ENCODE results near the gene EPHA3.

The EPHA3 gene

GRCh38 chr3:89101251-89101650, 6.2 kb upstream of the EPHA3 start:
- no peak overlapping the region for H3K4me3 ChIP-seq (ENCODE audit: low read depth, low read length)
- no peak for DNase-seq (ENCODE audit: low read depth)
- TF ChIP-seq POLR2A (IDR thresholded peaks at IDR 0.05; ENCODE audit: extremely low read depth, insufficient read length), result no peak
- TF ChIP-seq CTCF (IDR thresholded peaks at IDR 0.05; ENCODE audit: low read depth, low read length), result no peak
- no peak for TF ChIP-seq MAX (IDR thresholded peaks at IDR 0.05; ENCODE audit: low read depth, low read length)
- TF ChIP-seq MYC (IDR thresholded peaks at IDR 0.05; ENCODE audit: low read depth, low read length), result no peak

- TF ChIP-seq MAX (IDR thresholded peaks at IDR 0.05; ENCODE audit: low read depth, low read length) (no peak), CTCF (IDR thresholded peaks at IDR 0.05; ENCODE audit: low read depth, low read length) (no peak), MYC (IDR thresholded peaks at IDR 0.05; ENCODE audit: low read depth, low read length) (no peak), POLR2A (IDR thresholded peaks at IDR 0.05; ENCODE audit: extremely low read depth, insufficient read length) (no peak)
- no peak overlapping the region for H3K4me3 ChIP-seq (ENCODE audit: low read depth, low read length)
- no peak for DNase-seq (ENCODE audit: low read depth)
These were observed 5.5 kb upstream of the EPHA3 start for GRCh38 chr3:89101921-89102320.

- TF ChIP-seq CTCF (IDR thresholded peaks at IDR 0.05; ENCODE audit: low read depth, low read length), result no peak
- TF ChIP-seq MYC (IDR thresholded peaks at IDR 0.05; ENCODE audit: low read depth, low read length), result no peak
- TF ChIP-seq POLR2A (IDR thresholded peaks at IDR 0.05; ENCODE audit: extremely low read depth, insufficient read length), result no peak
- TF ChIP-seq MAX (IDR thresholded peaks at IDR 0.05; ENCODE audit: low read depth, low read length), result no peak
- H3K4me3 ChIP-seq (ENCODE audit: low read depth, low read length), result no peak overlapping the region
- no peak for DNase-seq (ENCODE audit: low read depth)
These were observed 2.9 kb upstream of the EPHA3 start for GRCh38 chr3:89104499-89104898.

GRCh38 chr3:89105503-89105902, 1.9 kb upstream of the EPHA3 start:
- DNase-seq (ENCODE audit: low read depth), result no peak
- no peak for TF ChIP-seq CTCF (IDR thresholded peaks at IDR 0.05; ENCODE audit: low read depth, low read length)
- TF ChIP-seq POLR2A (IDR thresholded peaks at IDR 0.05; ENCODE audit: extremely low read depth, insufficient read length), result no peak
- TF ChIP-seq MAX (IDR thresholded peaks at IDR 0.05; ENCODE audit: low read depth, low read length), result no peak
- no peak for TF ChIP-seq MYC (IDR thresholded peaks at IDR 0.05; ENCODE audit: low read depth, low read length)
- H3K4me3 ChIP-seq (ENCODE audit: low read depth, low read length), result no peak overlapping the region

- no peak overlapping the region for H3K4me3 ChIP-seq (ENCODE audit: low read depth, low read length)
- no peak for DNase-seq (ENCODE audit: low read depth)
- TF ChIP-seq MAX (IDR thresholded peaks at IDR 0.05; ENCODE audit: low read depth, low read length) (no peak), CTCF (IDR thresholded peaks at IDR 0.05; ENCODE audit: low read depth, low read length) (no peak), MYC (IDR thresholded peaks at IDR 0.05; ENCODE audit: low read depth, low read length) (no peak), POLR2A (IDR thresholded peaks at IDR 0.05; ENCODE audit: extremely low read depth, insufficient read length) (no peak)
These were observed 800 bp downstream of the EPHA3 start for GRCh38 chr3:89108291-89108550.

GRCh38 chr3:89113344-89113743, 5.9 kb downstream of the EPHA3 start:
- H3K4me3 ChIP-seq (ENCODE audit: low read depth, low read length), result no peak overlapping the region
- DNase-seq (ENCODE audit: low read depth), result no peak

More at GRCh38 chr3:89113344-89113743, 5.9 kb downstream of the EPHA3 start:
- TF ChIP-seq CTCF (IDR thresholded peaks at IDR 0.05; ENCODE audit: low read depth, low read length) (no peak), POLR2A (IDR thresholded peaks at IDR 0.05; ENCODE audit: extremely low read depth, insufficient read length) (no peak), MYC (IDR thresholded peaks at IDR 0.05; ENCODE audit: low read depth, low read length) (no peak), MAX (IDR thresholded peaks at IDR 0.05; ENCODE audit: low read depth, low read length) (no peak)
